GM12878 (cell line): ENCODE data around the gene SMIM1. TPM values are rescaled to one million over a fixed set of nuclear protein-coding genes. Genes with fewer than 3 reads are reported as not detected.

Source experiments
- CBX3 ChIP-seq: fragments of 200-600 bp; sonication (generic); IDR thresholded peaks from 2 replicates; pipeline ENCODE4 v1.6.1; 2016; ENCODE audit warnings: low read depth, borderline replicate concordance
- CEBPZ ChIP-seq: fragments of 150-350 bp; IDR thresholded peaks from 2 replicates; pipeline ENCODE4 v1.6.1; 2016; ENCODE audit warnings: low read depth, low read length
- FOXM1 ChIP-seq: IDR thresholded peaks from 2 replicates; pipeline ENCODE4 v1.6.1; 2012; ENCODE audit warnings: low read depth, mild to moderate bottlenecking, inconsistent platforms, low read length, moderate library complexity
- GABPA ChIP-seq: IDR thresholded peaks from 2 replicates; pipeline ENCODE4 v1.6.1; 2014; ENCODE audit warnings: antibody characterized with exemption, low read depth, mild to moderate bottlenecking, inconsistent platforms
- IKZF1 ChIP-seq: fragments of 450-650 bp; conservative IDR thresholded peaks from 2 replicates; pipeline ENCODE4 v1.6.1; 2017; ENCODE audit warnings: antibody characterized with exemption, mild to moderate bottlenecking
- IRF5 ChIP-seq: fragments of 450-650 bp; IDR thresholded peaks from 2 replicates; pipeline ENCODE4 v1.6.1; 2017; ENCODE audit warnings: borderline replicate concordance
- NBN ChIP-seq: fragments of 450-650 bp; IDR thresholded peaks from 2 replicates; pipeline ENCODE4 v1.6.1; 2016
- NFYA ChIP-seq: IDR thresholded peaks from 2 replicates; pipeline ENCODE4 v1.6.1; 2011; ENCODE audit warnings: low read depth, mild to moderate bottlenecking, low read length, improper control_type of control experiment, borderline replicate concordance
- NFYB ChIP-seq: IDR thresholded peaks from 2 replicates; pipeline ENCODE4 v1.6.1; 2011; ENCODE audit warnings: low read depth, mild to moderate bottlenecking, low read length, improper control_type of control experiment, moderate library complexity; ENCODE audit not compliant: insufficient read depth
- NR2C1 ChIP-seq: fragments of 450-650 bp; IDR thresholded peaks from 2 replicates; pipeline ENCODE4 v1.6.1; 2017; ENCODE audit warnings: antibody characterized with exemption, mild to moderate bottlenecking, moderate library complexity
- NRF1 ChIP-seq: conservative IDR thresholded peaks from 2 replicates; pipeline ENCODE4 v1.6.1; 2011; ENCODE audit warnings: mild to moderate bottlenecking, low read depth, low read length, improper control_type of control experiment
- SIN3A ChIP-seq: IDR thresholded peaks from 2 replicates; pipeline ENCODE4 v1.6.1; 2012; ENCODE audit warnings: low read depth, low read length, improper control_type of control experiment
- SMARCA5 ChIP-seq: fragments of 450-650 bp; IDR thresholded peaks from 2 replicates; pipeline ENCODE4 v1.6.1; 2017; ENCODE audit warnings: mild to moderate bottlenecking
- SRF ChIP-seq, 2 experiments: IDR thresholded peaks; 2 replicates each; pipeline ENCODE4 v1.6.1; 2011; ENCODE audit warnings: low read depth in 2 of 2, low read length in 2 of 2, mild to moderate bottlenecking in 1 of 2, moderate library complexity in 1 of 2
- TBL1XR1 ChIP-seq: IDR thresholded peaks from 2 replicates; pipeline ENCODE4 v1.6.1; 2012; ENCODE audit warnings: low read depth, low read length, improper control_type of control experiment
- YBX1 ChIP-seq: fragments of 450-650 bp; IDR thresholded peaks from 2 replicates; pipeline ENCODE4 v1.6.1; 2016; ENCODE audit warnings: antibody characterized with exemption
- ZBTB11 ChIP-seq: fragments of 450-650 bp; formaldehyde crosslinking; IDR thresholded peaks from 2 replicates; pipeline ENCODE4 v1.5.0; 2022; ENCODE audit warnings: mild to moderate bottlenecking, missing genetic modification characterization
- ZNF384 ChIP-seq: IDR thresholded peaks from 2 replicates; pipeline ENCODE4 v1.6.1; 2012; ENCODE audit warnings: low read depth, mild to moderate bottlenecking, low read length, improper control_type of control experiment, borderline replicate concordance
- polyA plus RNA-seq, 11 experiments: library from polyadenylated mRNA; depleted of rRNA in 4 of 11; unstranded in 6 of 11; stranded (reverse) in 5 of 11; fragments of >200 nt; fragmentation: Nextera tagmentation in 4 of 11; fragmentation: Illumina TruSeq in 1 of 11; extraction: Ambion mirVana in 4 of 11; extraction: Trizol in 1 of 11; gene quantifications; 1 replicate in 1 of 11; 2 replicates in 10 of 11; pipeline versions ENCODE4 v1.2.1 to v1.2.3, GENCODE V29; 2011 to 2016; ENCODE audit warnings: inconsistent platforms in 2 of 11, missing spikeins in 2 of 11, low read depth in 1 of 11
- total RNA-seq, 4 experiments: library from RNA; depleted of rRNA in 3 of 4; stranded (reverse); fragments of >200 nt in 3 of 4; fragmentation: Illumina TruSeq in 1 of 4; extraction: Trizol in 1 of 4; gene quantifications; 2 replicates each; pipeline versions ENCODE4 v1.2.1 to v1.2.3, GENCODE V29; 2013 to 2021
- TF ChIP-seq, protein P1 (sequence below): fragments of 450-650 bp; IDR thresholded peaks from 2 replicates; pipeline ENCODE4 v1.6.1; 2018; ENCODE audit warnings: mild to moderate bottlenecking, low read depth, moderate library complexity; ENCODE audit not compliant: partially characterized antibody

Gene SMIM1
- total and polyA plus RNA-seq, 10 of the 15 experiments (the other 5 are each of a cell fraction or from before 2014, with no cell fraction given): 0.30 to 0.37 TPM; not detected in 8

DNA sequence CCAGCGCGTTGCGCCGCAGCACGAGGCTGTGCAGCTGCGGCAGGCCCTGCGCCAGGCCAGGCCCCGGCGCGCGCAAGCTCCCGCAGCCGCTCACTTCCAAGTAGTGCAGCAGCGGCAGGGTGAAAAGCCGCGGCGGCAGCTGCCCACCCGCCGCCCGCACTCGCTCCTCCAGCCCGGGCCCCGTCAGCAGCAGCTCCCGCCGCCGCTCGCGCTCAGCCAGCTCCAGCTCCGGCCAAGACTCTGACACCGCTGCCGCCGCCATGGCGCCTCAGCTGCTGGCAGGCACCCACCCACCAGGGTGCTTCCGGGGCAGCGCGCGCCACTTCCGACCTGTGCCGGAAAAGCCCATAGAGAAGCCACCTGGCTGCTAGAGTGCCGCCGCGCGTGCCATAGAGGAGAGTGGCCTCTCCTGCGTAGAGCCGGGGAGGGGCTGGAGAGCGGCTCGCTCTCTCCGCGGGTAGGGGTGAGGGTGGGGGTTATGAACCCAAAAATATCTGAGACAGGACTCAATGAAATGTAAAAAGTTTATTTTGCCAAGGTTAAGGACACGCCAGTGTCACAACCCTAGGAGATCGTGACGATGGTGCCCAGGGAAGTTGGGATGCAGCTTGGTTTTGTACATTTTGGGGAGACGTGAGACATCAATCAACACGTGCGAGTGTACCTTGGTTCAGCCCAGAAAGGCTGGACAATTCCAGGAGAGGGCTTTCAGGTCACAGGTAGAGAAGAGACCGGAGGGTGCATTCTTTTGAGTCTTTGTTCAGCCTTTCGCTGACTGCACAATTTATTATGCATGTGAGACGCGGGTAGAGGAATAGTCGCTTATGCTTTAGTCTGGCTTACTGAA, 23.9 kb downstream of the SMIM1 start, which contains the start of gene LRRC47 (continued):
- no peak for TF ChIP-seq ZBTB11 (CRISPR knock-in tag)
- TF ChIP-seq SIN3A: peak; percentile 93
- TF ChIP-seq NBN: peak; percentile 70
- TF ChIP-seq NR2C1: peak; percentile 98
- no peak for TF ChIP-seq YBX1
- no peak for TF ChIP-seq NRF1
- TF ChIP-seq CEBPZ: no peak
- peak; percentile 97 for TF ChIP-seq GABPA
- no peak for TF ChIP-seq NFYB
- peak in 1 of 2 experiments; percentile 64; a peak in 1 of 4 replicates for TF ChIP-seq SRF (IDR thresholded peaks at IDR 0.05; ENCODE audit: low read depth in 2 of 2, low read length in 2 of 2)
- TF ChIP-seq IKZF1: peak; percentile 96
- TF ChIP-seq ZNF384: no peak
- TF ChIP-seq IRF5: no peak
- TF ChIP-seq NFYA: no peak
- no peak for TF ChIP-seq FOXM1
- TF ChIP-seq CBX3: no peak
- TF ChIP-seq TBL1XR1: peak; percentile 88
- peak; percentile 77; the same call in 1 of the 2 replicates for TF ChIP-seq SMARCA5
- TF ChIP-seq, protein P1, sequence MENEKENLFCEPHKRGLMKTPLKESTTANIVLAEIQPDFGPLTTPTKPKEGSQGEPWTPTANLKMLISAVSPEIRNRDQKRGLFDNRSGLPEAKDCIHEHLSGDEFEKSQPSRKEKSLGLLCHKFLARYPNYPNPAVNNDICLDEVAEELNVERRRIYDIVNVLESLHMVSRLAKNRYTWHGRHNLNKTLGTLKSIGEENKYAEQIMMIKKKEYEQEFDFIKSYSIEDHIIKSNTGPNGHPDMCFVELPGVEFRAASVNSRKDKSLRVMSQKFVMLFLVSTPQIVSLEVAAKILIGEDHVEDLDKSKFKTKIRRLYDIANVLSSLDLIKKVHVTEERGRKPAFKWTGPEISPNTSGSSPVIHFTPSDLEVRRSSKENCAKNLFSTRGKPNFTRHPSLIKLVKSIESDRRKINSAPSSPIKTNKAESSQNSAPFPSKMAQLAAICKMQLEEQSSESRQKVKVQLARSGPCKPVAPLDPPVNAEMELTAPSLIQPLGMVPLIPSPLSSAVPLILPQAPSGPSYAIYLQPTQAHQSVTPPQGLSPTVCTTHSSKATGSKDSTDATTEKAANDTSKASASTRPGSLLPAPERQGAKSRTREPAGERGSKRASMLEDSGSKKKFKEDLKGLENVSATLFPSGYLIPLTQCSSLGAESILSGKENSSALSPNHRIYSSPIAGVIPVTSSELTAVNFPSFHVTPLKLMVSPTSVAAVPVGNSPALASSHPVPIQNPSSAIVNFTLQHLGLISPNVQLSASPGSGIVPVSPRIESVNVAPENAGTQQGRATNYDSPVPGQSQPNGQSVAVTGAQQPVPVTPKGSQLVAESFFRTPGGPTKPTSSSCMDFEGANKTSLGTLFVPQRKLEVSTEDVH: peak; percentile 83
